ENCODE measurements around the gene COPS6.

GRCh38 chr7:100089458-100090196, 858 bp downstream of the COPS6 start:
- TF ChIP-seq CTCF (IDR thresholded peaks at IDR 0.05) (no peak), TCF7L2 (IDR thresholded peaks at IDR 0.05; ENCODE audit: low read depth, low read length) (no peak), POLR2AphosphoS5 (IDR thresholded peaks at IDR 0.05; ENCODE audit: low read depth, low read length) (no peak), SIN3A (IDR thresholded peaks at IDR 0.05; ENCODE audit: borderline replicate concordance, insufficient read depth, low read depth, low read length) (no peak)
- TF ChIP-seq, protein P1, sequence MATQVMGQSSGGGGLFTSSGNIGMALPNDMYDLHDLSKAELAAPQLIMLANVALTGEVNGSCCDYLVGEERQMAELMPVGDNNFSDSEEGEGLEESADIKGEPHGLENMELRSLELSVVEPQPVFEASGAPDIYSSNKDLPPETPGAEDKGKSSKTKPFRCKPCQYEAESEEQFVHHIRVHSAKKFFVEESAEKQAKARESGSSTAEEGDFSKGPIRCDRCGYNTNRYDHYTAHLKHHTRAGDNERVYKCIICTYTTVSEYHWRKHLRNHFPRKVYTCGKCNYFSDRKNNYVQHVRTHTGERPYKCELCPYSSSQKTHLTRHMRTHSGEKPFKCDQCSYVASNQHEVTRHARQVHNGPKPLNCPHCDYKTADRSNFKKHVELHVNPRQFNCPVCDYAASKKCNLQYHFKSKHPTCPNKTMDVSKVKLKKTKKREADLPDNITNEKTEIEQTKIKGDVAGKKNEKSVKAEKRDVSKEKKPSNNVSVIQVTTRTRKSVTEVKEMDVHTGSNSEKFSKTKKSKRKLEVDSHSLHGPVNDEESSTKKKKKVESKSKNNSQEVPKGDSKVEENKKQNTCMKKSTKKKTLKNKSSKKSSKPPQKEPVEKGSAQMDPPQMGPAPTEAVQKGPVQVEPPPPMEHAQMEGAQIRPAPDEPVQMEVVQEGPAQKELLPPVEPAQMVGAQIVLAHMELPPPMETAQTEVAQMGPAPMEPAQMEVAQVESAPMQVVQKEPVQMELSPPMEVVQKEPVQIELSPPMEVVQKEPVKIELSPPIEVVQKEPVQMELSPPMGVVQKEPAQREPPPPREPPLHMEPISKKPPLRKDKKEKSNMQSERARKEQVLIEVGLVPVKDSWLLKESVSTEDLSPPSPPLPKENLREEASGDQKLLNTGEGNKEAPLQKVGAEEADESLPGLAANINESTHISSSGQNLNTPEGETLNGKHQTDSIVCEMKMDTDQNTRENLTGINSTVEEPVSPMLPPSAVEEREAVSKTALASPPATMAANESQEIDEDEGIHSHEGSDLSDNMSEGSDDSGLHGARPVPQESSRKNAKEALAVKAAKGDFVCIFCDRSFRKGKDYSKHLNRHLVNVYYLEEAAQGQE (IDR thresholded peaks at IDR 0.05; ENCODE audit: insufficient read depth in 1 of 2, low read depth in 2 of 2, low read length in 1 of 2) = no peak
